SK-N-SH (cell line): ENCODE results near the gene IL17B. TPM values are rescaled to one million over a fixed set of nuclear protein-coding genes. Genes with fewer than 3 reads are reported as not detected.
"Not testable (repeated sequence)": the region's sequence is repeated elsewhere in the genome, so short reads cannot be mapped to it uniquely, and the experiment has no call there.

Experiments used
- CTCF ChIA-PET: fragments of 300-600, 350-600 bp; formaldehyde crosslinking; extraction: SDS; loops from one replicate; lab custom pipeline; 2021; lab: Yijun Ruan, JAX
- POLR2A ChIA-PET: fragments of 350-600 bp; sonication (Branson Sonifier 250); formaldehyde crosslinking; extraction: SDS; loops from one replicate; lab custom pipeline; 2020; ENCODE audit warnings: antibody characterized with exemption, inconsistent platforms; lab: Yijun Ruan, JAX
- DNase-seq: peaks from one replicate; pipeline ENCODE4 v3.0.0; 2012
- H2AFZ ChIP-seq: fragments of 200-600 bp; sonication (generic); 2 replicates; pipeline ENCODE4 v1.8.1; 2016; ENCODE audit warnings: antibody characterized with exemption, mild to moderate bottlenecking, low read depth
- H3F3A ChIP-seq: fragments of 200-600 bp; sonication (generic); replicated peaks from 2 replicates; pipeline ENCODE3; 2016; ENCODE audit warnings: antibody characterized with exemption, mild to moderate bottlenecking; ENCODE audit not compliant: insufficient read depth
- H3K27ac ChIP-seq, 2 experiments: fragments of 200-500 bp in 1 of 2; fragments of 200-600 bp in 1 of 2; sonication (Bioruptor generic) in 1 of 2; sonication (generic), shearing (Covaris generic) in 1 of 2; 2 replicates each; pipeline versions ENCODE4 v1.5.1 to v1.6.1; 2014 to 2016; ENCODE audit warnings: low read depth in 2 of 2, inconsistent platforms in 1 of 2, low read length in 1 of 2, mild to moderate bottlenecking in 1 of 2, mixed read lengths in 1 of 2
- H3K27me3 ChIP-seq: fragments of 200-600 bp; sonication (generic), shearing (Covaris generic); 2 replicates; pipeline ENCODE4 v1.6.1; 2016; ENCODE audit warnings: mixed run types; ENCODE audit not compliant: insufficient read depth
- H3K36me3 ChIP-seq, 2 experiments: fragments of 200-500 bp in 1 of 2; fragments of 200-600 bp in 1 of 2; sonication (Bioruptor generic) in 1 of 2; sonication (generic) in 1 of 2; replicated peaks in 1 of 2; 2 replicates each; pipeline versions ENCODE3 to v1.5.1; 2014 to 2016; ENCODE audit warnings: low read length in 1 of 2, mild to moderate bottlenecking in 1 of 2; ENCODE audit not compliant: insufficient read depth in 2 of 2, control insufficient read depth in 1 of 2
- H3K4me1 ChIP-seq, 2 experiments: fragments of 200-500 bp in 1 of 2; fragments of 200-600 bp in 1 of 2; sonication (Bioruptor generic) in 1 of 2; sonication (generic), shearing (Covaris generic) in 1 of 2; 2 replicates each; pipeline versions ENCODE4 v1.5.1 to v1.6.1; 2014 to 2016; ENCODE audit warnings: low read depth in 1 of 2, low read length in 1 of 2, mixed run types in 1 of 2; ENCODE audit not compliant: insufficient read depth in 2 of 2, control insufficient read depth in 1 of 2
- H3K4me2 ChIP-seq: fragments of 200-600 bp; sonication (generic), shearing (Covaris generic); 2 replicates; pipeline ENCODE4 v1.6.1; 2017; ENCODE audit warnings: mixed run types
- H3K4me3 ChIP-seq, 2 experiments: fragments of 200-500 bp in 1 of 2; fragments of 200-600 bp in 1 of 2; sonication (Bioruptor generic) in 1 of 2; sonication (generic), shearing (Covaris generic) in 1 of 2; 2 replicates each; pipeline versions ENCODE4 v1.5.1 to v1.8.1; 2014 to 2016; ENCODE audit warnings: low read depth in 2 of 2, inconsistent platforms in 1 of 2, low read length in 1 of 2, mild to moderate bottlenecking in 1 of 2, mixed read lengths in 1 of 2, moderate library complexity in 1 of 2
- H3K79me2 ChIP-seq: fragments of 200-600 bp; sonication (generic); 2 replicates; pipeline ENCODE4 v1.8.1; 2017; ENCODE audit warnings: mild to moderate bottlenecking; ENCODE audit not compliant: insufficient read depth
- H3K9ac ChIP-seq: fragments of 200-600 bp; sonication (generic); 2 replicates; pipeline ENCODE4 v1.6.1; 2017; ENCODE audit warnings: mixed run types
- H3K9me2 ChIP-seq: fragments of 200-600 bp; sonication (generic); 2 replicates; pipeline ENCODE4 v1.6.1; 2017; ENCODE audit warnings: mixed run types
- H3K9me3 ChIP-seq: fragments of 200-600 bp; sonication (generic); 2 replicates; pipeline ENCODE4 v1.6.1; 2017; ENCODE audit warnings: mixed run types, mild to moderate bottlenecking, moderate library complexity
- H4K20me1 ChIP-seq: fragments of 200-600 bp; sonication (generic); 2 replicates; pipeline ENCODE4 v1.6.1; 2017; ENCODE audit warnings: mild to moderate bottlenecking, mixed run types; ENCODE audit not compliant: insufficient read depth
- FOXM1 ChIP-seq: IDR thresholded peaks from 2 replicates; pipeline ENCODE4 v1.4.0; 2012; ENCODE audit warnings: low read depth, mild to moderate bottlenecking
- GABPA ChIP-seq: IDR thresholded peaks from 2 replicates; pipeline ENCODE4 v1.4.0; 2012; ENCODE audit warnings: low read depth, mild to moderate bottlenecking
- GATA2 ChIP-seq: sonication (generic); formaldehyde crosslinking; IDR thresholded peaks from 2 replicates; pipeline ENCODE4 v1.5.0; 2020; ENCODE audit warnings: mild to moderate bottlenecking, missing genetic modification reagents
- NFIC ChIP-seq: IDR thresholded peaks from 2 replicates; pipeline ENCODE4 v1.4.0; 2012; ENCODE audit warnings: borderline replicate concordance
- PBX3 ChIP-seq: IDR thresholded peaks from 2 replicates; pipeline ENCODE4; 2012
- RAD21 ChIP-seq: IDR thresholded peaks from 2 replicates; pipeline ENCODE4 v1.6.1; 2012; ENCODE audit warnings: mild to moderate bottlenecking, low read length
- RCOR1 ChIP-seq: fragments of 150-350 bp; IDR thresholded peaks from 2 replicates; pipeline ENCODE4 v1.6.1; 2017; ENCODE audit warnings: antibody characterized with exemption, low read length
- REST ChIP-seq: IDR thresholded peaks from 2 replicates; pipeline ENCODE4 v1.6.1; 2012; ENCODE audit warnings: mild to moderate bottlenecking, low read depth, low read length, moderate library complexity
- SMC3 ChIP-seq: IDR thresholded peaks from 2 replicates; pipeline ENCODE4 v1.6.1; 2012; ENCODE audit warnings: low read depth, low read length, improper control_type of control experiment
- TAF1 ChIP-seq: IDR thresholded peaks from 2 replicates; pipeline ENCODE4 v1.6.1; 2012; ENCODE audit warnings: low read depth, mild to moderate bottlenecking, low read length, moderate library complexity, borderline replicate concordance
- USF2 ChIP-seq: fragments of 150-350 bp; IDR thresholded peaks from 2 replicates; pipeline ENCODE4 v1.6.1; 2017; ENCODE audit warnings: antibody characterized with exemption, low read length, low read depth, borderline replicate concordance
- whole genome bisulfite sequencing: methylation state at CpG from one replicate; pipeline ENCODE4 v1.1.6; 2017; ENCODE audit warnings: low lambda C conversion rate; 5-methylcytosine and 5-hydroxymethylcytosine counted together
- polyA plus RNA-seq, 3 experiments: library from polyadenylated mRNA; depleted of rRNA; stranded (reverse); fragments of >200 nt; gene quantifications; 2 replicates each; pipeline ENCODE4 v1.2.3, GENCODE V29; 2012

IL17B gene
- polyA plus RNA-seq, 1 of the 3 experiments (the other 2 are of a cell fraction): 0.16 TPM

DNA sequence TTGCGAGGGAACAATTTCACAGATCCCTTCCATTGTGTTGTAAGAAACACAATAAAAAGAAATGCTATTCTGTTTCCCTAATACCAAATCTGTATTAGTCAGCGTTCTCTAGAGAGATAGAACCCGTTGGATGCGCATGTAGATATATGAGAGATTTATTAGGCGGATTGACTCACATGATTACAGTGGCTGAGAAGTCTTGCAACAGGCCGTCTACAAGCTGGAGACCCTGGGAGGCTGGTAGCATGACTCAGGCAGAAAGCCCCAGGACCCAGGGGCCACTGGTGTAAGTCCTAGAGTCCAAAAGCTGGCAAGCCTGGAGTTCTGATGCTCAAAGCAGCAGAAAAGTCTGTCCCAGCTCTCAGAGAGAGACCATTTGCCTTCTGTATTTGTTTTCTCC, 18.4 kb upstream of the IL17B start:
- TF ChIP-seq FOXM1 (no peak), RCOR1 (no peak), SMC3 (no peak), GATA2 (CRISPR knock-in tag) (no peak), GABPA (no peak), NFIC (no peak), RAD21 (no peak), TAF1 (no peak), PBX3 (no peak), REST (no peak), USF2 (no peak)
- no peak for DNase-seq
- no peaks in the 10 kb centered on the region for H3K79me2 ChIP-seq
- 70% methylated on average over 6 of the region's 6 CpGs for WGBS
- peaks cover 0 to 8% of the 10 kb centered on the region in 2 experiments; a peak in 2 of 4 replicates for H3K4me1 ChIP-seq
- H3K36me3 ChIP-seq: no peaks in the 10 kb centered on the region
- no peak overlapping the region for H2AFZ ChIP-seq
- no peak overlapping the region for H3K4me3 ChIP-seq
- ChIA-PET POLR2A (no interaction called here), CTCF (interaction anchor here (52.5 kb wide), 1 partner anchor 25 kb away, joined by 1751 read pairs; the partner anchor contains the start of genes IL17B and PCYOX1L)
- no peaks in the 10 kb centered on the region for H3K9me3 ChIP-seq
- peaks cover 3% of the 10 kb centered on the region for H3F3A ChIP-seq
- no peaks in the 10 kb centered on the region for H3K27me3 ChIP-seq
- no peak overlapping the region for H3K9ac ChIP-seq
- H3K27ac ChIP-seq: no peak overlapping the region
- no peaks in the 10 kb centered on the region for H3K9me2 ChIP-seq
- H3K4me2 ChIP-seq: no peak overlapping the region
- no peaks in the 10 kb centered on the region for H4K20me1 ChIP-seq

DNA sequence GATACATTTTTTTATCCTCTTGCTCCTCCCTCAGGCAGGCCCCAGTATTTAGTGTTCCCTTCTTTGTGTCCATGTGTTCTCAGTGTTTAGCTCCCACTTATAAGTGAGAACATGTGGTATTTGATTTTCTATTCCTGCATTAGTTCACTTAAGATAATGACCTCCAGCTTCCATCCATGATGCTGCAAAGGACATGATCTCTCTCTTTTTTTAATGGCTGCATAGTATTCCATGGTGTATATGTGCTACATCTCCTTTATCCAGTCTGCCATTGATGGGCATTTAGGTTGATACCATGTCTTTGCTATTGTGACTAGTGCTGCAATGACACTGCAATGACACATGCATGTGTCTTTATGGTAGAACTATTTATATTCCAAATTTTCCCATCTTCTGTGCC, 15.9 kb upstream of the IL17B start:
- H4K20me1 ChIP-seq, DNase-seq, H3K36me3 ChIP-seq, H3K4me3 ChIP-seq, H3K79me2 ChIP-seq, POLR2A ChIA-PET, H3K27me3 ChIP-seq, H3K9me3 ChIP-seq, H3K4me1 ChIP-seq, H3K9ac ChIP-seq, H3K9me2 ChIP-seq, H3K4me2 ChIP-seq, H3K27ac ChIP-seq, H3F3A ChIP-seq, H2AFZ ChIP-seq: not testable (repeated sequence)
- CTCF ChIA-PET: interaction anchor here (1.4 to 2.0 kb wide), 4 partner anchors 9 to 39 kb away, joined by 3 to 6 read pairs (median 4); no protein-coding TSS in a partner anchor
